ENCODE data around the gene SQSTM1. TPM values are rescaled to one million over a fixed set of nuclear protein-coding genes. Genes with fewer than 3 reads are reported as not detected.
A peak's percentile ranks its signal among the peaks of the same experiment; 100 is the strongest.

SQSTM1 gene
- total RNA-seq, 1 experiment from 2014 or later: 484 TPM

DNA sequence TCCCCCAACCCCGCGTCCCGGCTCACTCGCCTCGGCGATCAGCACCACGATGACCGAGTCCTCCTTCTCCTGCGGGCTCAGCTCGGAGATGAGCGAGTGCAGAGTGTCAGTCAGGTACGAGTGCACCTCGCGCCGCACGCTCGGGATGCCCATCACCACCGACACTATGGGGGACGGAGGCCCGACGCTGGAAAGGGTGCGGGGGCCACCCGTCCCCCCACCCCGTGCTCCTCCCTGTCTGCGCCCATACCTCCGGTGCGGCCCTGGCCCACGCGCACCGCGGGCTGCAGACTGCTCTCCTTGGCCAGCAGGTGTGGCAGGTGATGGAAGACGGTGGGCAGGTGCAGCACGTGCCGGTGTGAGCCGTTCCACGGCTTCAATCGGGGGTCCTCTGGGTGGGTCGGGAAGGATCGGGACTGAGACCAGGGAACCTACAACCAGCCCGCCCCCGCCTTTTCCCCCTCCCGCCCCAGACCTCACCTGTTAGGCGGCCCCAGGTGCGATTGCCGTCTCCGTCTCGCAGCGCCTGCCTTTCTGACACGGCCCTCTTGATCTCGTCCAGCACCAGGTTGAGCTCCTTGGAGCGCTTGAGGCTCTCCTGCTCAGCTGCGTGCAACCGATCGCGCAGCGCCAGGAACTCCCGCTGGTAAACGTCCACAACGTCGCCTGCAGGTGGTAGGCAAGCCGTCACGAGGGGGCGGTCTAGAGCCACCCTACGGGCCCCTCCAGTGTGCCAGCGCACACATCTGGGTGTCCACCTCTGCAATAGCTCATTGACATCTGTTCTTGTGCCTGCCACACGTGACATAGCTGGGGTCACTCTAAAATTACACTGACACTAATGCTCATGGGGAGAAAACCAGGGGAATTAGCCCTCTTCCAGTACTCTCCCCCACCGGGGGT, 19.1 kb upstream of the SQSTM1 start:
- Histone ChIP-seq H3K36me3 (peaks cover 83% of the 10 kb centered on the region), H3K27me3 (no peaks in the 10 kb centered on the region), H3K9me3 (no peaks in the 10 kb centered on the region), H3K4me3 (no peak overlapping the region)
- DNase-seq: no peak

DNA sequence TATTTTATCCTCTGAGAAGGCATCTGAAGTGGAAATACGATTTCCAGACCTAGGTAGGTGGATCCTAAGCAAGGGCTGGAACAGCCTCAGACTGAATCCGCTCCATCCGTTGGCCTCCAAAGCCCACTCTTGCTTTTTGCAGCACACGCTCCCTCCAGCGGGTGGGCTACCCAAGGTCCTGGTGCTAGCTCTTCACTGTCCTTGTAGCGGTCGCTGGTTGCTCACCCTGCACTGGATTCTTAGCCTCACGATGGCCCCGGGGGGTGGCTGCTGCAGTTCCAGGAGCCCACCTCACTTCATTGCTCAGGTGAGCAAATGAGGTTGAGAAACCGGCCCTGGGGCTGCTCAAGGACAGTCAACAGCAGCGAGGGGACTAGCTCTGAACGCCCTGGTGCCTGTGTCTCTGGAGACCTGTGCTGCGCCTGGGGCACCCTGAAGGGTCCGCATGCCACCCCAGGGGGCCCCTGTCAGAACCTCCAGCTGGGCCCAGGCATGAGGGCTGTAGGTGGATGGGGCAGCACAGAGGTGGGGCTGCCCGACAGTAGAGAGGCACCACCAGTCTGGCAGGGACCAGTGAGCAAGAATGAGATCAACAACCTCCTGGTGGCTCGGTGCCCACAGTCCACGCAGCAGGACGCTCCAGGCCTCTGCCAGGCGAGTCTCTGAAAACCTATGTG, 18.4 kb upstream of the SQSTM1 start:
- Histone ChIP-seq H3K4me3 (no peak overlapping the region), H3K27me3 (no peaks in the 10 kb centered on the region), H3K36me3 (peaks cover 75% of the 10 kb centered on the region), H3K9me3 (no peaks in the 10 kb centered on the region)
- peak; percentile 61 for DNase-seq

DNA sequence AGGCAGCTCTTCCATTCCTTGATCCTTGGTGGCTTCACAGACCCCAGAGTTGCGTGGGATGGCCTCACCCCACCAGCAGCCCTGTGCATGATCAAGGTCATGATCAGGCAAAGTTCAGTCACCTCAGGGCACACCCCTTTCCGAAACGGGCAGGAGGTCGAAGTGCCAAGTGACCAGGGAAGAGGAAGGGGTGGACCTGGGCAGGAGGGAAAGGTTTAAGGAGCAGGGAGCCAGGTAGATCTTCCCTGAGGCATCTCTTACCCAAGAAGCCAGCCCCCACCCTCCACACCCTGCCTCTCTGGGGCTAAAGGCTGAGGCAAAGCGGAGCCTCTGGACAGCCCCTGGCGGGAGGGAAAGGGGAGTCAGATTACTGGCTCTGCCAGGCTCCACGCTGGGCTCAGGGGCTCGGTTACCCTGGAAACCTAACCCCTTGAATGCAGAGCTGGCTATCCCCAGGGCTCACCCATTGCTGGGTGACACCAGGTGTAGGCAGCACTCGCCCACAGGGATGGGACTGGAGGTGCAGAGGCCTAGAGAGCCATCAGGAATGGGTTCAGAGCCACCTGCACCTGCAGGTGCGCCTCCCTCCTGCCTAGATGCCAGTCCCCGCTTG, 17.6 kb upstream of the SQSTM1 start:
- DNase-seq: no peak
- peaks cover 69% of the 10 kb centered on the region for H3K36me3 ChIP-seq

DNA sequence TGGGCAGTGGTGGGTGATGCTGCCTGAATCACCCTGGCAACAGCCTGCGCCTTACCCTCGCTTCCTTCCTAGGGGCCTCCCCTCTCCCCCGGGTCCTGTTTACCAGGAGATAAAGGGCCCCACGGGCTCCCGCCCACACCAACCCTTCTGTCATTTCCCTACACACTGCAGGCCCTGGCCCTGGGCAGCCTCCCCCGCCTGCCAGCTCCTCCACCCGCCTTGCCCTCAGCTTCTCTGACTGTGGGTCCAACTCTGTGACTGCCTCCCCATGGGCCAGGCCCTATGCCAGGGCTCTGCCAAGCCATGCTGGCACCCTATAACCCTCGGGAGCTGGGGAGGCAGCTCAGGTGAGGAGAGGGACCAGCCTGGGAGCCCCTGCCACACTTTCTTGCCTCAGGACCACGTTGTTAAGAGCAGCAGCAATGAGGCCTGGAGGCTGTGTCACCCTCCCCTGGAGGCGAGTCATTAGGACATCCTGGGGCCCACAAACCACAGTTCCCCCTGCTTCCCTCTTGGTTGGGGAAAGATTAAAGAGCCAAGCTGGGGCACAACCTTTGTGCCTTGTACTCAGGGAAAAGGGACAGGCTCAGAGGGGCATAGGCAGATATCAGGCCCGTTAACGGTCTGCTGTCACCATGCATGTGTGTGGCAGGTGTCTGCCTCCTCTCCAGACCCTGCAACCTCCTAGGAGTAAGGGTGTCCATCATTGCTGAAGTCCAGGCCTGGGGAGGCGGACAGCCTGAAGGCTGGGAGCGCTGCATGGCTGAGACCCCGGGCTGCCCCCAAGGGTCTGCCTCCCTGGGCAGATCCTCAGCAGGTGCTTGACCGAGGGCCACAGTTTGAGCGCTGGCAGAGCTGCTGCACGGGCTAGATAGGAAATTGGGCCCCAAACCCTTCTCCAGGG, 16.8 kb upstream of the SQSTM1 start:
- H3K36me3 ChIP-seq: peaks cover 60% of the 10 kb centered on the region
- DNase-seq: peak; percentile 70
- peak overlapping the region; percentile 74; the same call in 1 of the 2 replicates for H3K4me3 ChIP-seq
- H3K27me3 ChIP-seq: no peaks in the 10 kb centered on the region
- no peaks in the 10 kb centered on the region for H3K9me3 ChIP-seq

More for the DNA sequence above, 17.6 kb upstream of the SQSTM1 start:
- Histone ChIP-seq H3K27me3 (no peaks in the 10 kb centered on the region), H3K9me3 (no peaks in the 10 kb centered on the region), H3K4me3 (no peak overlapping the region)

DNA sequence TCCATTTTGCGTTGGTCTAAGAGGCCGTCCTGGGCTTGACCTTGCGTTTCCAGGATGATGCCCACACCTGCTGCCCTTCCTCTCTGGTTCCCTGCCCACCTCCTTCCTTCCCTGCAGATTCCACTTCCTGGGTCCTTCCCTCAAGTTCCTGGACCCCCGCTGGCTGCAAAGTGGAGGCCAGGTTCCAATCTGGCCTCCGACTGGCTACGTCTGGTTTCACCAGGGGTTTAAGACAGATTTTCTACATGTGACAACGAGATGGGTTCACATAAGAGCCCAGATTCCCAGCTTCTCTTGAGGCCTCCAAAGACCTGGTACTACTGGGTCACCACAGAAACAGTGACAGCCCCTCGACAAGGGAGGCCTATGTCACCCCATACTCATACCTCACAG, 16.2 kb upstream of the SQSTM1 start:
- Histone ChIP-seq H3K27me3 (no peaks in the 10 kb centered on the region), H3K4me3 (peak overlapping the region; percentile 74), H3K36me3 (peaks cover 54% of the 10 kb centered on the region), H3K9me3 (no peaks in the 10 kb centered on the region)
- DNase-seq: no peak

DNA sequence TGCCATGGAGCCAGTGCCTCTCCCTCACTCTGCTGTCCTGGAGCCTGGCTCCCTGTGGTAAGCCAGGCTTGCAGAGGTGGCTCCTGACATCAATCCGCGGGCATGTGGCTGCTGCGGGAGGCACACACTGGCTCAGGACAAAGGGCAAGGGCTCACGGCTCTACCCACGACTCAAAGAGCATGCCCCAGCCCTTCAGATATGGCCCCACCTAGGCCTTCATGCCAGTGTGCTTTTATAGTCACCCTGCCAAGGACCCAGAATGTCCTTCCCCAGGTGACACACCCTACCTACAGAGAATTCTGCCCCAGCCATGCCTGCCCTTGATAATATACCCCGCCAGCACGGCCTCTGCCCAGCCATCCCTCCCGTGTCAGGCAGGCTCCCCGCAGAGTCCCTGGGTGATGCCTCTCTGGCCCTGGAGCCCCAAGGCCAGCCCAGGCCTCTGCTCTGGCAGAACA, 15.6 kb upstream of the SQSTM1 start:
- H3K9me3 ChIP-seq: no peaks in the 10 kb centered on the region
- DNase-seq: peak; percentile 45
- H3K36me3 ChIP-seq: peaks cover 54% of the 10 kb centered on the region
- H3K4me3 ChIP-seq: peak overlapping the region; percentile 74
- H3K27me3 ChIP-seq: no peaks in the 10 kb centered on the region

DNA sequence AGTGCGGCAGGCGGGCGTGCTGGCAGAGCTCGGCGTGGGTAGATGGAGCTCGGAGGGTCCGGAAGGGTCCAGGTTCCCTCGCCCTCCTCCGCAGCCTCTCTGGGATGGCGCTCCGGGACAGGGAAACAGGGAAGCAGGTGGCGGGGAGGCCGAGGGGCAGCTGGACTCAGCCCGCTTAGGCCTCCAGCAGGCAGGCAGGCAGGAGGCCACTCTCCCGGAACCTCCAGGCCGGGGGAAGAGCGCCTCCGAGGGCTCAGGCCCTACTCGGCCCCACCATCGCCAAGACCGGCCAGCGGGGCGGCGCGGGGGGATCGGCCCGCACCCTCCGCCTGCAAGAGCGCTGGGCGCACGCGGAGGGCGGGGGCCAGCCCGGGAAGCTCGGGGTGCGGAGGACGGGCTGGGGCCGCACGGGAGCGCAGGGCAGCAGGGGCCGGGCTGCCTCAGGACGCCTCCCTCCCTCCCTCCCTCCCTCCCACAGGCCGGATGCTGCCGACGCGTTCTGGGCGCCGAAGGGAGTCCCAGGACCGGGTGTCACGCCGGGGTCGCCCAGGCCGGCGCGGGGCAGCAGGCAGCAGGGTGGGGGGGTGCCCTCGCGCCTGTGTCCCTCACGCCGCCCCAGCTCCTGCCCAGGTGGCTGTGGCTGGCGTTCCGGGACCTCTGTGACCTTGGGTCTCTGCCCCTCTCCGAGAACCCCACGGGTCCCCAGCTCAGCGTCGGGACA, 15.0 kb upstream of the SQSTM1 start:
- no peaks in the 10 kb centered on the region for H3K27me3 ChIP-seq
- H3K9me3 ChIP-seq: no peaks in the 10 kb centered on the region
- H3K36me3 ChIP-seq: peaks cover 54% of the 10 kb centered on the region
- H3K4me3 ChIP-seq: peak overlapping the region; percentile 74
- peak; percentile 63 for DNase-seq

DNA sequence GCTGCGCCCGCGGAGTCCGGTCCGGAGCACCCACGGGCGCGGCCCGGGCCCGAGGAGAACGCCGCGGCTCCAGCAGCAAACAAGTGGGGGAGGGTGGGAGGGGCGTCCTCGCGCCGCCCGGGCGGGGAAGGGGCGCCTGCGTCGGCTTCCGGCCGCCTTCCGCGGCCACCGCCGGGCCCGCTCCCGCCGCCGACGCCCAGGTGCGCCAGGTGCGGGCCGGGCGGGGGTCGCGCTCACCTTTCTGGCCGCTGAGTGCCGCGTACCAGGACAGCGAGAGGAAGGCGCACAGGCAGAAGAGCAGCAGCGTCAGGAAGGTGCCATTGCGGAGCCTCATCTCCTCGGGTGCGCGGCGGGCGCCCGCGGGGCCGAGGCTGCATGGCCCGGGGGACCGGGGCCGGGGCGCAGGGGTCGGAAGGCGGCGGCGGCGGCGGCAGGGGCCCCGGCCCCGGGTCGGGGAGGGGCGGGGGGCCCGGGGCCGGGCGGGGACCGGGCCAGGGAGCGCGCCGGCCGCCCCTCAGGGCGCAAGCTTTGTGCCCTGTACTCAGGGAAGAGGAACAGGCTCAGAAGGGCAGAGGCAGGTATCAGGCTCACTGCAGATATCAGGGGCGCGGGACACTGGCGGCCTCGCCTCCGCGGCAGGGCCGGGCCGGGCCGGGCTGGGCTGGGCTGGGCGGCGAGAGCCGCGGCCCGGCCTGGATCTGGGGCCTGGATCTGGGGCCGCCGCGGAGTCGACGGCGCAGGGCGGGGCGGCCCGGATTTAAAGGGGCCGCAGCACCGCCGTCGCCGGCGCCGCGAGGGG, 14.3 kb upstream of the SQSTM1 start, which contains the start of gene MGAT4B:
Gene MGAT4B, minus strand, starts transcription at position 617 of the 799 bp plus-strand sequence. Its CDS starts 283 bp downstream, at position 334.
- peak; percentile 87 for DNase-seq
- Histone ChIP-seq H3K9me3 (no peaks in the 10 kb centered on the region), H3K27me3 (no peaks in the 10 kb centered on the region), H3K4me3 (peak within 1 kb of the TSS; percentile 74), H3K36me3 (peaks cover 52% of the 10 kb centered on the region)

DNA sequence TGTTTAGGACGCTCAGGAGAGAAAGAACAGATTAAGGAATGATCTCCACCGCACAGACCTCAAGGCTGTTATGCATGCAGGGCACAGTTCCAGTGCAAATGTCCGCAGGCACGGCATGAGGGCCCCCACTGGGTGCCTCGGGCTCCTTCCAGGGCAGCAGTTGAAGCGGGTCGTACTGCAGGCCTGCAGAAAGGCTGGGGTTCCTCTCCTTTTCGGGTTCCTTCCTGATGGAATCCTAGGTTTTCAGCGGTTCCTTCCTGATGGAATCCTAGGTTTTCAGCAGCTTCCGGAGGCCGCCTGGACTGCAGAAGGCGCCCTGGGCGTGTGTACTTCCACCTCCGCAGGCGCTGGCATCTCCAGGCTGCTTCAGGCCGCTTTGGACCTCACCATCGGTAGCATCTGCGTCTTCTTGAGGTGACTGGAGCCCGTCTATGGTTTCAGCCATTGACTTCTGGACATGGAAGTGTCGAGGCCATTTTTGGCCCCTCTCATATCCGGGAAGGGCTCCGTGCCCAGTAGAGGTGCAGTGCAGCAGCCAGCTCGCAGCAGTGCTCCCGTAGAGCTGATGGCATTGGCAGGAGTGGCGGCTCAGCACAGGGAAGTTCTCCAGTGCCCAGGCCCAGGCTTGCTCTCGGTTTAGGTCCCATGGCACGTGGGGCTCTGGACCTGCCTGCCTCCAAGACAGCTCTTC, 8.4 kb upstream of the SQSTM1 start:
- Histone ChIP-seq H3K9me3 (no peaks in the 10 kb centered on the region), H3K4me3 (no peak overlapping the region), H3K36me3 (peaks cover 53% of the 10 kb centered on the region), H3K27me3 (no peaks in the 10 kb centered on the region)
- no peak for DNase-seq

DNA sequence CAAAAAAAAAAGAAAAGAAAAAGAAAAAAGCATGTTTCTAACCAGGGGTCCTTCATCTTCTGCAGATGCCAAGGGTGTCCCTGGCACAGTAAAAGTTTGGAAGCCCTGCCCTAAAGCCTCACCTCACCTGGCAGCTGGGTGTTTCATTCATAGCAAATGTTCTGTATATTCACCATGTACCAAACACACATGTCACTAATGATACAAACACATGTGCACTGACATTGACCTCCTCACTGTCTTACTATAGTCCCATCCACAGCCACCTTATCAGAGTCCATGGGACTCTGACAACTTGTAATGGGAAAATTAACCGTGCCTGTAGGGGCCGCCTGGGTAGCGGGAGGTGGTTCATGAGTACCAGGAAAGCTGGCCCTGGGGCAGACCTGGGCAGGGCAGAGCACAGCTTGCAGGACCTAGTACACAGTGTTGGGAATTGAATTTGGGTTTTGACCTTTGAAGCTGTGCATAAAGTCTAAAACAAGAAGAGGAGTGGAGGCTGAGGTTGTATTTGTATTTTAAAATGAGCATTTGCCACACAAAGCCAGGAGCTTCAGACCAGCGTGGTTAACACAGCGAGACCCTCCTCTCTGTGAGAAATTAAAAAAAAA, 7.6 kb upstream of the SQSTM1 start:
- H3K4me3 ChIP-seq: no peak overlapping the region
- no peak for DNase-seq
- H3K9me3 ChIP-seq: no peaks in the 10 kb centered on the region
- peaks cover 53% of the 10 kb centered on the region for H3K36me3 ChIP-seq
- H3K27me3 ChIP-seq: no peaks in the 10 kb centered on the region

DNA sequence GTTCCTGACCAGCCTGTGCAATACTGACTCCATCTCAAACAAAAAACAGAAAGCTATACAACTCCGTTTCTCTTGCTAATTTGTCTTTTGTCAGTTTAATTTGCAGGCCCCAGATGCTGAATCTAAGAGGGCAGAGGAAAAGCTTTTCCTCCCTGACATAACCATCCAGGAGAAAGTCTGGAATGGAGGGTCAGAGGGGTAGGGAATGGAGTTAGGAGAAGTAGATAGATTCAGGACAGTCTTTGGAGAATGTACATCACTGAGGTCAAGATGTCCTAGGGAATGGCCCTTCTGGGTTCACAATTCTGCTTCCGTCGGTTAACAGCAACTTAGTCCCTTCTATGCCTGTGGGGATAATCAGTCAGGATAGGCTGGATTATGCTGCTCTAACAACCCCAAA, 6.6 kb upstream of the SQSTM1 start:
- Histone ChIP-seq H3K36me3 (peaks cover 53% of the 10 kb centered on the region), H3K9me3 (no peaks in the 10 kb centered on the region), H3K4me3 (no peak overlapping the region), H3K27me3 (no peaks in the 10 kb centered on the region)
- no peak for DNase-seq

DNA sequence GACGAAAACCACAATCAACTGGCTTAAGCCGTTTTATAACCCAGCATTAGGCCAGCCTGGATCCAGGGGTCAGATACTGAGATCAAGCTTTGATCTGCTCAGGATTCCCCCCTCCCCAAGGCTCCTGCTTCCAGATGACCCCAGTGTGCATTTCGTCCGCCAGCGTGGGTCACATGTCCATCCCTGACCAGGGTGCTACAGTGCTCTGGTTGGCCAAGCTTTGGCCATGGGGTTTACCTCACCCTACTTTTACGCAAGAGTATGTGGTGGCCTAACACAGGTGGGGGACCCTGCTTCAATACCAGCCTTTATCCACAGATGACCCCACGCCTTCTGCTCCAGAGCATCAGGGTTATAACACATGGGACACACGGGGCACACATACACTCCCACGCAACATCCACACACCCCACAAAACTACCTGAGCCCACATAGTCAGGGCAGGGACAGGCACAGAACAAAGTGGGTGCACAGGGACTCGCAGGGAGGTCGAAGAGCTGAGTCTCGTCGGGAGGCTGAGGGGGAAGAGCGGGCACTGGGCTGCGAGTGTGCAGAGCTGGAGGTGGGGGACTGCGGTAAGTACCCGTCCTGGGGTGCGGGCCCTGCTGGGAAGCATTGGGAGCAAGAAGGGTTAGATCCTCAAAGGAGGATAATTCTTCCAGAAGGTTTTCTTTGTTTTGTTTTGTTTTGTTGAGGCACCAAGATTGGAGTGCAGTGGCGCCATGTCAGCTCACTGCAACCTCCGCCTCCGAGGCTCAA, 5.0 kb upstream of the SQSTM1 start:
- H3K4me3 ChIP-seq: no peak overlapping the region
- DNase-seq: no peak
- no peaks in the 10 kb centered on the region for H3K27me3 ChIP-seq
- peaks cover 44% of the 10 kb centered on the region for H3K36me3 ChIP-seq
- no peaks in the 10 kb centered on the region for H3K9me3 ChIP-seq

DNA sequence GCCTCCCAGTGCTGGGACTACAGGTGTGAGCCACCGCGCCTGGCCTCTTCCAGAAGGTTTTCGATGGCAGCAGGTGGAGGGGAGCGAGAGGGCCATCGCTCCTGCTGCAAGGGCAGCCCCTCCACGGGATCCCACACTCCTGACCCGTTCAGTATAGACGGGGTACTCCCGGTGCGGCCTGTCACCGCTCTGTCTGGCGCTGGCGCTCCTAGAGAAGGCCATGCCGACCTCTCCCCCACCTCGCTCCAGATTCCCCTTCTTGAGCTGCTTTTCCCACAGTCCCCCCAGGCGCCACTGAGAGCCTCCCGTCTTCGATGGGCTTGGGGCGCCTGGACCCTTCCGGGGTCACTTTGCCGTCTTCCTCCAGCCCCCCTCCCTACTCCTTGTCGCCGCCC, 4.3 kb upstream of the SQSTM1 start:
- Histone ChIP-seq H3K27me3 (no peaks in the 10 kb centered on the region), H3K36me3 (peaks cover 38% of the 10 kb centered on the region), H3K9me3 (no peaks in the 10 kb centered on the region), H3K4me3 (no peak overlapping the region)
- DNase-seq: no peak

All from MG63 (cell line).